Measurements from ENCODE around the gene MMUT.

Gene MMUT

DNA sequence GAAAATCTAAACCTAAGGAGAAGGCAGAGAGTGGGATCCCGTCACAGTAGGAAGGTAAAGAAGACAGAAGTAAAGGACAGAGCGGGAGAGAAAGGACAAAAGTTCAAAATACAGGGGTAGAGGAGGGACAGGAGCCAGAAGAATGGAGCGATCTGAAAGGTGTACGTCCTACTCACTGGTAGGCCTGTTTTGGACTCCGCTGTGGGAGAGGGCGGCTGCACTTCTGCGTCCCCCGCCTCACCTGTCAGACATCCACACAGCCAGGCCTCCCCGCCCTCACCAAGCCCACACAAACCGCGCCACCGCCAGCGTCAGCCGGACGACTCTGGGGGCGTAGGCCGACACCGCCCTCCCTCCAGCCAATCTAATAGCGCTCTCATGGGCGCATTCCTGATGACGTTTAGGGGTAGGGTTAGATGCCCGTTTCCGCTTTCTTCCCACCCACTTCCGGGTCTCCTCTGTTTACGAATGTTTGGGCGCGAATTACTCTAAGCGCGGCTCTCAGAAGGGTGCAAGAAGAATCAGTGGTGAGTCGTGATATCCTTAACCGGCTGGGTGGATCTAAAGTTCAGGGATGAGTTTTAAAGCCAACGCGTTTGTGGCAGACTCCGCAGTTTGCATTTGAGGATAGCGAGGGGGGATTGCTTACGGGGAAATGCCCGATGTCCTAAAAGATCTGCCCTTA lies at the start of gene MMUT, which contains the start of gene CENPQ:
TSS of gene MMUT (minus strand) at position 327 of the 685 bp plus-strand sequence. CDS start 3,787 bp downstream, outside the sequence.
TSS of gene CENPQ (plus strand) at position 444 of the 685 bp plus-strand sequence. CDS start 6,807 bp downstream, outside the sequence.
- peak; percentile 87 for DNase-seq (ENCODE audit: low read depth)
- H3K4me3 ChIP-seq (ENCODE audit: low read length): peak within 1 kb of the TSS; percentile 98
- TF ChIP-seq, protein P1, sequence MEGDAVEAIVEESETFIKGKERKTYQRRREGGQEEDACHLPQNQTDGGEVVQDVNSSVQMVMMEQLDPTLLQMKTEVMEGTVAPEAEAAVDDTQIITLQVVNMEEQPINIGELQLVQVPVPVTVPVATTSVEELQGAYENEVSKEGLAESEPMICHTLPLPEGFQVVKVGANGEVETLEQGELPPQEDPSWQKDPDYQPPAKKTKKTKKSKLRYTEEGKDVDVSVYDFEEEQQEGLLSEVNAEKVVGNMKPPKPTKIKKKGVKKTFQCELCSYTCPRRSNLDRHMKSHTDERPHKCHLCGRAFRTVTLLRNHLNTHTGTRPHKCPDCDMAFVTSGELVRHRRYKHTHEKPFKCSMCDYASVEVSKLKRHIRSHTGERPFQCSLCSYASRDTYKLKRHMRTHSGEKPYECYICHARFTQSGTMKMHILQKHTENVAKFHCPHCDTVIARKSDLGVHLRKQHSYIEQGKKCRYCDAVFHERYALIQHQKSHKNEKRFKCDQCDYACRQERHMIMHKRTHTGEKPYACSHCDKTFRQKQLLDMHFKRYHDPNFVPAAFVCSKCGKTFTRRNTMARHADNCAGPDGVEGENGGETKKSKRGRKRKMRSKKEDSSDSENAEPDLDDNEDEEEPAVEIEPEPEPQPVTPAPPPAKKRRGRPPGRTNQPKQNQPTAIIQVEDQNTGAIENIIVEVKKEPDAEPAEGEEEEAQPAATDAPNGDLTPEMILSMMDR (conservative IDR thresholded peaks at IDR 0.05; ENCODE audit: low read depth, low read length): no peak

DNA sequence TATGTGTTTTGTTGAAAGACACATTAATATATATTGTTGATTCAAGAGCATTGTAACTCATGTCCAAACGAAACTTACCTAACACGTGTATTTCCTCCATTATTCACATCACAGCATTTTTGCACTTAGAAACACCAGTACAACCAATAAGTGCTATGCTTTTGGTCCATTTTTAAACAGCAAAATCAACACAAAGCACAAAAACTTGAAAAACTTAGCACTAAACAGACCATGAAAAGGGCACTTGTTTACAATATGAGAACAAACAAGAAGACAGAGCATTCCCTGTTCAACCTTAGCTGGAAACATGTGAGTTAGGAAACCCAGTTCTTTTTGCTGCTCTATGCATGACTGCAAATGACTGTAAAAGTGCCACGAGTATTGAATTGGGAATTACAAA lies 46.3 kb upstream of the MMUT start:
- H3K4me3 ChIP-seq (ENCODE audit: low read length): no peak overlapping the region

DNA sequence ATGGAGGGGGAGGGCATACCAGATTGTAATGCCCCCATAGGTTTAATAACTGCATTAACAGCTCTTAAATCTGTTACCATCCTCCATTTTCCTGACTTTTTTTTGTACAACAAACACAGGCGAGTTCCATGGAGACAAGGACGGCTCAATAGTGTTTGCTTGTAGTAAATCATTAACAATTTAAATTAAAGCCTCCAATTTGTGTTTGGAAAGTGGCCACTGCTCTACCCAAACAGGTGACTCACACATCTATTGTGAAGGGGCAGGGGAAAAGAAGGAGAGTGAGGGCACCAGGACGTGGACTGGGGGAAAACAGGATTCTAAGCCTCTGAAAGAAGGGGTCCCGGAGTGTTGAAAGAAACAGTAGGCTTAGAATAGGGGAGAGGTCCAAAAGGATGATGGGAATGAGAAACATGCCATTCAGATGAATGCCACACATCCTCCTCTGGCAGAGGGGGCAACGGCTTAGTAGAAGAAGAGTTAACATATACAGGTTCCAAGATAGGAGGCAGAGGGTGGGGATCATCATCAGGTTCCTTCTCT lies 43.6 kb upstream of the MMUT start:
- no peak for DNase-seq (ENCODE audit: low read depth)
- no peak overlapping the region for H3K4me3 ChIP-seq (ENCODE audit: low read length)
- TF ChIP-seq, protein P1 (conservative IDR thresholded peaks at IDR 0.05; ENCODE audit: low read depth, low read length): no peak

More for the DNA sequence above, 46.3 kb upstream of the MMUT start:
- TF ChIP-seq, protein P1 (conservative IDR thresholded peaks at IDR 0.05; ENCODE audit: low read depth, low read length): no peak
- DNase-seq (ENCODE audit: low read depth): no peak

DNA sequence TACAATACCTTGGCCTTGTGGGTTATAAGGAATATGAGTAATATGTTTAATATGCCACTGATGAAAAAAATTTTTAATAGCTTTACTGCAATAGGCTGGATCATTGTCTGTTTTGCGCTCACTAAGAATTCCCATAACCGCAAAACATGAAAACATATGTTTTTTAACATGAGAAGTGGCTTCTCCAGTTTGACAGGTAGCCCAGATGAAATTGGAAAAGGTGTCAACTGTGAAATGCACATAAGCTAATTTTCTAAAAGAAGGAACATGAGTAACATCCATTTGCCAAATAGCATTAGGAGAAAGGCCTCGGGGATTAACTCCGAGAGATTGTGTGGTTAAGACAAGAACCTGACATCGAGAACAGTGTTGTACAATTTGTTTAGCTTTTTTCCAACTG lies 41.6 kb upstream of the MMUT start:
- H3K4me3 ChIP-seq (ENCODE audit: low read length): no peak overlapping the region
- no peak for DNase-seq (ENCODE audit: low read depth)
- TF ChIP-seq, protein P1 (conservative IDR thresholded peaks at IDR 0.05; ENCODE audit: low read depth, low read length): no peak

DNA sequence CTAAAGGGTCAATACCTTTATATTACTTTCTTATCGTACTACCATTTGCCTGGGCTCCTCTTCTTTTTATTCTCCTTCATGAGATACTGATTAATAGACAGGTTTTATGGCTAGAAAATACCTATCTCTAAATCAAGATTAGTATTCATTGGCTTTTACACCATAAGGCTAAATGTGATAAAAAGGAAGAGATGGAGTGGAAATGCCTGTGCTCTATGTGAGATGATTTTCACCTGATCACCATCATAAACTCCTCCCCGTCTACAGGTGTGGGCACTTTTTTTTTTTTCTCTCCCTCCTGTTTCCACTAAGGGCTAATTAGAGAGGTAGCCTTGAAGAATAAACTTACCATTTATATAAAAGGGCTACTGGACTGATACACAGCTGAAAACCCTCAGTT lies 36.6 kb upstream of the MMUT start, which contains the start of gene GLYATL3:
TSS of gene GLYATL3 (plus strand) at position 301 of the 400 bp plus-strand sequence. CDS start 12,068 bp downstream, outside the sequence.
- no peak for DNase-seq (ENCODE audit: low read depth)
- H3K4me3 ChIP-seq (ENCODE audit: low read length): no peak within 1 kb of the TSS
- TF ChIP-seq, protein P1 (conservative IDR thresholded peaks at IDR 0.05; ENCODE audit: low read depth, low read length): no peak

DNA sequence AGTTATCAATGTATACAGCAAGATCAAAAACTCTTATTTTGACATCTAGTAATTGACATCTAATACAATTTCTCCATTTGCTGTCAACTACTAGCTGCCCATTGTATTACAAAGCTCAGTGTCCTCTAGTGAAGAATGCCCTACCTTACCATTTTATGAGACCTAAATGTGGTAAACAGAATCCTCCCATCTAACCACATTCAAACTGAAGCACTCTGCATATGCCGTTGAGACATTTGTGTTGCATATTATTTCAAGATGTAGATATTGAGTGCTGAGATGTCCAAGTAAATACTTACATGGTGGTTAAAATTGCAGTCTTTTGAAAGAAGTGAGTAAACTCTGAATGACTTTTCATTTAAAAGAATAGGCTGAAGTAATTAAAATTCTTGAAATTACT lies 36.1 kb upstream of the MMUT start:
- no peak overlapping the region for H3K4me3 ChIP-seq (ENCODE audit: low read length)
- TF ChIP-seq, protein P1 (conservative IDR thresholded peaks at IDR 0.05; ENCODE audit: low read depth, low read length): no peak
- no peak for DNase-seq (ENCODE audit: low read depth)

DNA sequence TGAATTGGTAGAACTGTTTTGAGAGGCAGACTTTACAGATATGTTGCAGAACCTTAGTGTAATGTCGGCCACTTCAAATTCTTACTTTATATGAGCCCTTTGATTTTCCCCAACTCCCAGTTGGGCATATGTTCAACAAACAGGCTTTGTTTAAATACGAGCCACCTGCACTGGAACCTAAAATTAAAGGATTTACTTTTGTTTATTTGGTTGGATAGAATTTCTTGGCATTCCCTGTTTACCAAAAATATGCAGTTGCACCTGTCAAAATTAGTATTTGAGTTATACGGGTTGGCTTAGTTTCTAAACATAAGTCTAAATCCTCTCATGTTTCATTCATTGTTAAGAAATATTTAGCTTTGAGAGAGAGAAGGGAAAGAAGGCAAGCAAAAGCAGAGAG lies 34.3 kb upstream of the MMUT start:
- no peak overlapping the region for H3K4me3 ChIP-seq (ENCODE audit: low read length)
- no peak for DNase-seq (ENCODE audit: low read depth)
- TF ChIP-seq, protein P1 (conservative IDR thresholded peaks at IDR 0.05; ENCODE audit: low read depth, low read length): no peak

Measured in retinal pigment epithelial cell (primary cell).